ENCODE results near the gene FAM236B.
"Not testable (repeated sequence)": the region's sequence is repeated elsewhere in the genome, so short reads cannot be mapped to it uniquely, and the experiment has no call there.

FAM236B gene
- total RNA-seq: 0 reads per million in 2 donors

DNA sequence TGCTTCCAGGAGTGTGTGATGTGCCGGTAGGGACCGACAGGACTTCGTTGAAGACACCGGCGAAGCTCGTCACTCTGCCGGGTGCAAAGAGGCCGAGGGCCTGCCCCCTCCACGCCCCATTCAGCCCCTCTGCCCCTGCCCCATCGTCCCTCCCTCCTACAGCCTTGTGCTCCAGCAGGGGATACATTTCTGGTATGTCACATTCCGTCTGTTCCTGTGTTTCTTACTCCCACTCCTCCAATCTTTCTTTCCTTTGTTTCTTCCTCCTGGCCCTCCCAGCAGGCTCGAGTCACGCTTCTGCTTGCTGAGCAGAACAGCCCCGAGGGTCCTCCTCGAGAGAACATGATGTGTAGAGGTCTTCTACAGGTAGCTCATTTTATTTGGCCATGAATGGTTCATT lies at the start of gene FAM236B:
FAM236B (minus strand) TSS at position 101 of the 400 bp plus-strand sequence; CDS start at position 1, 100 bp downstream.
- not testable (repeated sequence) for DNase-seq

DNA sequence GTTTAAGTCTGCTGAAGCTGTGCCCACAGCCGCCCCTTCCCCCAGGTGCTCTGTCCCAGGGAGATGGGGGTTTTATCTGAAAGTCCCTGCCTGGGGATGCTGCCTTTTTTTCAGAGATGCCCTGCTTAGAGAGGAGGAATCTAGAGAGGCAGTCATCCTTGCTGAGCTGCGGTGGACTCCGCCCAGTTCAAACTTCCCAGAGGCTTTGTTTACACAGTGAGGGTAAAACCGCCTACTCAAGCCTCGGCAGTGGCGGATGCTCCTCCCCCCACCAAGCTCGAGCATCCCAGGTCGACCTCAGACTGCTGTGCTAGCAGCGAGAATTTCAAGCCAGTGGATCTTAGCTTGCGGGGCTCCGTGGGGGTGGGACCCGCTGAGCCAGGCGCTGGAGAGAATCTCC lies 48.2 kb upstream of the FAM236B start:
- DNase-seq: not testable (repeated sequence)

DNA sequence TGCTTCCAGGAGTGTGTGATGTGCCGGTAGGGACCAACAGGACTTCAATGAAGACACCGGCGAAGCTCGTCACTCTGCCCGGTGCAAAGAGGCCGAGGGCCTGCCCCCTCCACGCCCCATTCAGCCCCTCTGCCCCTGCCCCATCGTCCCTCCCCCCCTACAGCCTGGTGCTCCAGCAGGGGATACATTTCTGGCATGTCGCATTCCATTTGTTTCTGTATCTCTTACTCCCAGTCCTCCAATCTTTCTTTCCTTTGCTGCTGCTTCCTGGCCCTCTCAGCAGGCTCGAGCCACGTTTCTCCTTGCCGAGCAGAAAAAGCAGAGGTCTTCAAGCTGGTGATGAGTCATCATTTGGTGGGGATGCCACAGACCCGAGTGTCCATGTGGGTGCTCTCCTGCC lies 25.6 kb upstream of the FAM236B start, which contains the start of gene FAM236D:
FAM236D (minus strand) TSS at position 101 of the 400 bp plus-strand sequence; CDS start at position 1, 100 bp downstream.
- not testable (repeated sequence) for DNase-seq

DNA sequence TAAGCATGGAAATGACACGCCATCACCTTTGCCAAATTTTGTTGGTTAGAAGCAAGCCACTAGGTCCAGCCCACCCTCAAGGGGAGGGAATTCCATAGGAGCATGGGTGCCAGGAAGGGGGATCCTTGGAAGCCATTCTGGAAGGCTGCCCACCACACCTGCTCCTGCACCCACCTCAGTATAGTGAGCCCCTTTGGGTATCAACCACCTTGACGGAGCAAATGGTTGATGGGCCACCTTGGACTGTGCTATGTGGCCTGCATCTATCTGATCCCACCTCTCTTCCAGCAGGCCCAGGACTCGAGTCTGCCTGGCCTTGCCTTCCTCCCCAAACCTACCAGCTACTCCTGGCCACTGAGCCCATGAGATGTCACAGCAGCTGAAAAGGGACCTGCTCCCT lies 7.9 kb upstream of the FAM236B start:
- not testable (repeated sequence) for DNase-seq

DNA sequence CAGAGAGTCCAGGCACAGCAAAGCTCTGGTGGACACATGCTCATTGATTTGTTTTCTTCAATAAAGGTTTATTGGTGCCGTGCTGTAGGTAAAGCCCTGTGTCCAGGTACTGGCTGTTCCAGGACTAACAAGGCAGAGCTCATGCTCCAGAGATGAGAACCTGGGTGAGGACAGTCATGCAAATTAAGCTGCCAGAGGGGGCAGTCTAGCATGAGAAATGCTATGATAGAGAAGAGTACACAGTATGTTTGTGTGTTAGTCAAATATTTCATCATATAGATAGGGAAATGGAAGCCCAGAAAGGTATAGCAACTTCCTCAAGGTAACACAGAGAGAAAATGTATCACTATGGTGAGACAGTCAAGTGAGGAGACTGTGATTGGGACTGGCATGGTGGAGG lies 5.7 kb upstream of the FAM236B start:
- DNase-seq: not testable (repeated sequence)

DNA sequence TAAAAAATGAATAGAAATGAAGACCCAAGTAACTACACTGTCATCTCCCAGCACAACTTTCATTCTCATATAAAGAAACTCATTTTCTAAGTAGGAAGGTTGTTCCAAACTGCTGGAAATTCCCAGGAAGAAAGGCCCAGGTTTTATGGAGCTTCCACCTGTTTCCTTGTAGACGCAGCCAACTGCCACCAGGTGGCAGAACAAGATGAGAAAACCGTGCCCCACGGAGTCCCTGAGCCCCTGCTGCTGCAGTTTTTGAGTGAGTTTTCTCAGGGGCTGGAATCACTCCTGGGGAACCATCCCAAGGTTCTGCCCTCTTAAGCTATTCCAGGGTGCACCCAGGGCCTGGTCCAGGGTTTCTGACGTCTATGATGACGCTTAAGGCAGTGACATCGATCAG lies 1.5 kb upstream of the FAM236B start:
- DNase-seq: not testable (repeated sequence)

DNA sequence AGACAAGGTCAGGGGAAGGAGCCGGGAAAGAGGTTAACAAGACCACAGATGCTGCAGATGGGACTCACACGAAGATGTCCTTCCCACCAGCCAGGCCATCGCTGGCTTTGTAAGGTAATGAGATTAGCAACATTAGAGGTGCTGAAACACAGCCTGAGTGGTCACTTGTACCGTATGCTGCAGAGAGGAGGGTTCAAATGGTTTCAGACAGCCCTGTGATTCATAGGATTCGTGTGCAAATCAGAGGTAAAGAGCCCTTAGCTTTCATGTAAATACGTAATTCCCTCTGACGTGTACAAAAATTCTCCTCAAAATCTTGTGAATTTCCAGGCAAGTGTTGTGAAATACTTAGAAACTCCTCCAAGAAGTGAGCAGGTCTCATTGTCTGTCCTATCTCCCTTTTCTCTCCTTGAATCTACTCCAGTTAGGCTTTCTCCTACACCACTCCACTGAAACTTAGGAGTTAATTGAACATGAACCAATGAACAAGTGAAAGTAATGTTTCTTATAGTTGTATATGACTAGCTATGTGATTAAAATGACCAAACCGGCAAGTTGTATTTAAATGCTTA lies 991 bp upstream of the FAM236B start:
- not testable (repeated sequence) for DNase-seq

DNA sequence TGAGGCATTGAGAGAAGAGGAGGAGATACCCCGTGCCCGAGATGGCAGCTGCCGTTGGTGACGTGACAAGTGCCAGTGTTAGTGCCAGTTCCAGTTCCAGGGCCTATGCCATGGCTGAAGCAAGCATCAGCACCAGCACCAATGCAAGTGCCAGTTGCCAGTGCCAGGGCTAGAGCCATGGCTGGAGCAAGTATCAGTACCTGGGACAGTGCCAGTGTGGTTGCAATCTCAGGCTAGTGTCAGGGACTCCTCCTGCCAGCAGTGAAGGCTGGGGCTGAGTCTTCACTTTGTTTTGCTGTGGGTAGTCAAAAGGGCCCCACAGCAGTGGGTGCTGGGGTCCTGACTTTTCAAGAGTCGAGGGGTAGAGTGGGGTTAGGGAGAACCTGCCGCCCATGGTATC lies 4.3 kb downstream of the FAM236B start:
- DNase-seq: not testable (repeated sequence)

DNA sequence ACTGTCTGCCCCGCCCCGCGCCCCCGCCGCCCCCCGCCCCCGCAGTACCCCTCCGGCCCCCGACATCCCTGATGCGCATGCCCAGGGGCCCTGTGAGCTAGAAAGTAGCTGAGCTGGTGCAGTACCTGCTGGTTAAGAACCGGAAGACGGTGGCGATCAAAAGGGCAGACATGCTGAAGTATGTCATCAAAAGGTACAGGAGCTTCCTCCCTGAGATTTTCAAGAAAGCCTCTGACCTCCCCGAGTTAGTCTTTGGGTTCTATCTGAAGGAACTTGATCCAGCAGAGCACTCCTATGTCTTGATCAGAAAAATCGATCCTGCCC lies 5.0 kb downstream of the FAM236B start:
- not testable (repeated sequence) for DNase-seq

DNA sequence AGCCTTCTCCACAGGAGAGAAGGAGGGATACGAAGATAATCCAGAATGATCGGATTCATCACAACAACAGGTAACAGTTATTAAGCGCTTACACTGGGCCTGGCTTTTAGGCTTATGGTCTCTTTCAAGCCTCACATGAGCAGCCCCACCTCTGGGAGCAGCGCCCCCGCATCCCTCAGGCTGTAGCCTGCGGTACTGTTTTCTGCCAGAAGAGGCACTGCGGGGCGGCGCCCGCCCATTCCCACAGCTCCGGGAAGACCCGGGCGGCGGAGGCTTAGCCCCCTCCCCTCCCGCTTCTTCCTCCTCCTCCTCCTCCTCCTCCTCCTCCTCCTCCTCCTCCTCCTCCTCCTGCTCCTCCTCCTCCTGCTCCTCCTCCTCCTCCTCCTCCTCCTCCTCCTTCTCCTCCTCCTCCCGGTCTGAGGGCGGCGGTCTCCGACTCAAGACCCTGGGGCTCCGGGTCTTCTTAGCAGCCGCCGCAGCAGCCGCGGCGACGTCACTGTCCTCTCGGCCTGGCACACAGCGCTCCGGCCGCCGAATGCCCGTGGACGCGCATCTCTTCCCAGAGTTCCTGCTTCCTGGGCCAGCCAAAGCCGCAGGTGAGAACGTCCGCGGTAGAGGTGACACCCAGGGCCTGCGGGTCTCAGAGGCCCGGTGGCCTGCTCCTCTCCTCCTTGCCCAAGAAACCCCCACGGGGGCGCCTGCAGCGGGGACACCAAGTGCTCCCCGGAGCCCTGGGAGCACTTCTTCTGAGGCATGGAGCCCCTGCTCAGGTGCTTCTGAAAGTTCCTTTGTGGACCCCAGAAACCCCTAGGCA lies 5.6 kb downstream of the FAM236B start, which contains the start of gene DMRTC1B:
DMRTC1B (plus strand) TSS at position 238 of the 814 bp plus-strand sequence. CDS start 68,246 bp downstream, outside the sequence.
- not testable (repeated sequence) for DNase-seq

DNA sequence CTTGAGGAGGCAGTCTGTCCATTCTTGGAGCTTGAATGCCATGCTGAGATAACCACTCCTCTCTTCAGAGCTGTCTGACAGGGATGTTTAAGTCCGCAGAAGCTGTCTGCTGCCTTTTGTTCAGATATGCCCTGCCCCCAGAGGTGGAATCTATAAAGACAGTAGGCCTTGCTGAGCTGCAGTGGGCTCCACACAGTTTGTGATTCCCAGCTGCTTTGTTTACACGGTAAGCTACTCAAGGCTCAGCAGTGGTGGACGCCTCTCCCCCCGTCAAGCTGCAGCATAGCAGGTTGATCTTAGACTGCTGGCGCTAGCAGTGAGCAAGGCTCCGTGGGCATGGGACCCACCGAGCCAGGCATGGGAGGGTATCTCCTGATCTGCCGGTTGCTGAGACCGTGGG lies 22.0 kb downstream of the FAM236B start:
- DNase-seq: not testable (repeated sequence)

DNA sequence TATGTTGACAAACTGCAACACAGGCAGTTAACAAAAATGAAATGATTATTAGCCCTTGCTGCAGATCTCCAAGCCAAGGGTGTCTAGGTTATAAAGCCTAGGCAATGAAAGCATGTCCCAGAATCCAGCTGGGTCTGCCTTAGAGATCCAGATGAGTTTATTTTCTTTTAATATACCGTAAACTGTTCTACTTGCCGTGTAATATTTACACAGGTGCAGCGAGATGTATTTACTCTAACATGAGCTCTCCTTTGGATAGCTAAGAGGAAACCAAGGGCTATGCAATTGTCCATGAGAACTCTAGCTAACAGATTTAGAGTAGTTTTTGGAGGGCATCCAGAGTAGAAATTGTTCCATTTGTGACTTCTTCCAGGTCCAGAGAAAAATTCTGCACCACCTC lies 33.9 kb downstream of the FAM236B start:
- not testable (repeated sequence) for DNase-seq

DNA sequence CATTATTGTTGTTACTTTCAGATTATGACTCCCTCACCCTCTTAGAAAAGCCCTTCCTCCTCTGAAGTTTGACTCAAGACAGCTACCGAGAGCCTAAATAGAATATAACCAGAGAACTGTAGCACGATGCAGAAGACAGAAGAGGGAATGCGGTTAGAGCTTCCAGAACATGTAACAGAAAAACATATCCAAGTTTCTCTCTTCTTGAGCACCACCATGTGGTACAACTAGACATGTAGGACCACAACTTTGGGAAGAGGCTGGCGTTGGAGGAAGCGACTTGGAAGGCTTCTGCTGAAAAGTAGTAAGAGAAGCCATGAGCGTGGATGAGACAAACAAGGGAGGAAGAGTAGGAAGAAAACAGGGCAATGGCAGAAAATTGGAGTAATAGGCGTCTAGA lies 36.9 kb downstream of the FAM236B start:
- not testable (repeated sequence) for DNase-seq

DNA sequence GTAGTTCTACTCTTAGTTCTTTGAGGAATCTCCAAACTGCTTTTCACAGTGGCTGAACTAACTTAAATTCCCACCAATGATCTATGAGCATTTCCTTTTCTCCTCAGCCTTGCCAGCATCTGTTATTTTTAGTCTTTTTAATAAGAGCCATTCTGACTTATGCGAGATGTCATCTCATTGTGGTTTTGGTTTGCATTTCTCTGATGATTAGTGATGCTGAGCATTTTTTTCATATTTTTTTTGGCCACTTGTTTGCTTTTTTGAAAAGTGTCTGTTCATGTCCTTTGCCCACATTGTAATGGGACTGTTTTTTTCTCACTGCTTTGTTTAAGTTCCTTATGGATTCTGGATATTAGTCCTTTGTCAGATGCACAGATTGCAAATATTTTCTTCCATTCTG lies 46.9 kb downstream of the FAM236B start:
- DNase-seq: no peak

DNA sequence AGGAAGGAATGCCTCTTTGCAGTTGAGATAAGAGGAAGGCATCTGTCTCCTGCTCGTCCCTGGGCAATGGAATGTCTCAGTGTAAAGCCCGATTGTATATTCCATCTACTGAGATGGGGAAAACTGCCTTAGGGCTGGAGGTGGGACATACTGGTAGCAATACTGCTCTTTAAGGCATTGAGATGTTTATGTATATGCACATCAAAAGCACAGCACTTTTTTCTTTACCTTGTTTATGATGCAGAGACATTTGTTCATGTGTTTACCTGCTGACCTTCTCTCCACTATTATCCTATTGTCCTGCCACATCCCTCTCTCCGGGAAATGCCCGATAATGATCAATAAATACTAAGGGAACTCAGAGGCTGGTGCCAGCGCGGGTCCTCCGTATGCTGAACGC lies 48.8 kb downstream of the FAM236B start:
- DNase-seq: not testable (repeated sequence)
